Omental fat pad (tissue), 4 donors: ENCODE data around the gene TMPRSS13. TPM values are rescaled to one million over a fixed set of nuclear protein-coding genes. Genes with fewer than 3 reads are reported as not detected.
A peak's percentile ranks its signal among the peaks of the same experiment; 100 is the strongest.

Source experiments
- ATAC-seq: fragments of 150-250 bp; one replicate; pipeline ENCODE4 v1.9.1; 2016; ENCODE audit warnings: mild to moderate bottlenecking, moderate library complexity; ENCODE audit not compliant: low FRiP score
- DNase-seq: peaks from one replicate; pipeline ENCODE4 v3.0.0-alpha.2; 2019; ENCODE audit warnings: low spot score
- total RNA-seq, 4 donors: library from RNA; depleted of rRNA; stranded (reverse); fragments of >200 nt; gene quantifications; one replicate each; pipeline ENCODE4 v1.1.0, GENCODE V29; 2016
- TF ChIP-seq, protein P1 (sequence below), 3 donors: fragments of 450-650 bp; IDR thresholded peaks; one replicate each; pipeline ENCODE4 v1.5.1; 2016 to 2017; ENCODE audit warnings: antibody characterized with exemption in 3 of 3, mild to moderate bottlenecking in 3 of 3, moderate library complexity in 2 of 3

Gene TMPRSS13
- total RNA-seq, 4 donors from 2014 or later, result 0.50 TPM; not detected in 3

DNA sequence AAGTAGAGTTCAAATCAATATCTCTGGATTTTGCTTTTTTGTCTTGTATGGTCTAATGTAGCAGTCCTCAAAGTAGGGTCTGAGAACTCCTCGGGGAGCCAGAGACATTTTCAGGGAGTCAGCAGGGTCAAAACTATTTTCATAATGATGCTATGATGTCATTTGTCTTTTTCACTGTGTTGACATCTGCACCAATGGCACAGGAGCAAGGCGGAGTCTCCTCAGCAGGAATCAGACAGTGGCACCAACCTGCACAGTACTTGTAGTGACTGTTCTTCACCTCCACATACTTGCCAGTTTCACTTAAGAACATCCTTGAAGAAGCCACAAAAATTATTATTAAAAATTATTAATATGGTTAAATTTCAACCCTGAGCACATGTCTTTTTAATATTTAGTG lies 37.8 kb downstream of the TMPRSS13 start:
- no peak for DNase-seq
- TF ChIP-seq, protein P1, sequence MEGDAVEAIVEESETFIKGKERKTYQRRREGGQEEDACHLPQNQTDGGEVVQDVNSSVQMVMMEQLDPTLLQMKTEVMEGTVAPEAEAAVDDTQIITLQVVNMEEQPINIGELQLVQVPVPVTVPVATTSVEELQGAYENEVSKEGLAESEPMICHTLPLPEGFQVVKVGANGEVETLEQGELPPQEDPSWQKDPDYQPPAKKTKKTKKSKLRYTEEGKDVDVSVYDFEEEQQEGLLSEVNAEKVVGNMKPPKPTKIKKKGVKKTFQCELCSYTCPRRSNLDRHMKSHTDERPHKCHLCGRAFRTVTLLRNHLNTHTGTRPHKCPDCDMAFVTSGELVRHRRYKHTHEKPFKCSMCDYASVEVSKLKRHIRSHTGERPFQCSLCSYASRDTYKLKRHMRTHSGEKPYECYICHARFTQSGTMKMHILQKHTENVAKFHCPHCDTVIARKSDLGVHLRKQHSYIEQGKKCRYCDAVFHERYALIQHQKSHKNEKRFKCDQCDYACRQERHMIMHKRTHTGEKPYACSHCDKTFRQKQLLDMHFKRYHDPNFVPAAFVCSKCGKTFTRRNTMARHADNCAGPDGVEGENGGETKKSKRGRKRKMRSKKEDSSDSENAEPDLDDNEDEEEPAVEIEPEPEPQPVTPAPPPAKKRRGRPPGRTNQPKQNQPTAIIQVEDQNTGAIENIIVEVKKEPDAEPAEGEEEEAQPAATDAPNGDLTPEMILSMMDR (IDR thresholded peaks at IDR 0.05), result no peak
- ATAC-seq, result no peak

DNA sequence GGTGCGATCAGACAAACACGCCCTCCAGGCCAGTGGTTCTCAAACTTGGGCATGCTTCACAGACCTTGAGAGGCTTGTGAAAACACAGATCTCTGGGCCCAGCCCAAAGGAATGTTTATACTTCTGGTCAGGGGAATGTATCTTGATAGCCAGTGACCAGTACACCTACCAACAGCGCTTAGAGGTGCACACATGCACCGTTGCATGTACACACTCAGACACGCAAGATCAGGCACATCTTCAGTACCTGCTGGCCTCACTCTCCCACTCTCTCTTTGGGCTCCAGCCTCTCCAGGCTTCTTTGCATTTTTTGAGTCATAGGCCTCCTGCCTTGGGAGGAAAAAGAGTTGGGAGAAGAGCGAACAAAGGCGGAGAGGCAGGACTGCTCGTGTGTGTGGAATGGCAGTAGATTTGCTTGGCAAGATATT lies 41.0 kb downstream of the TMPRSS13 start:
- no peak for DNase-seq
- TF ChIP-seq, protein P1 (IDR thresholded peaks at IDR 0.05), result no peak
- ATAC-seq, result no peak

DNA sequence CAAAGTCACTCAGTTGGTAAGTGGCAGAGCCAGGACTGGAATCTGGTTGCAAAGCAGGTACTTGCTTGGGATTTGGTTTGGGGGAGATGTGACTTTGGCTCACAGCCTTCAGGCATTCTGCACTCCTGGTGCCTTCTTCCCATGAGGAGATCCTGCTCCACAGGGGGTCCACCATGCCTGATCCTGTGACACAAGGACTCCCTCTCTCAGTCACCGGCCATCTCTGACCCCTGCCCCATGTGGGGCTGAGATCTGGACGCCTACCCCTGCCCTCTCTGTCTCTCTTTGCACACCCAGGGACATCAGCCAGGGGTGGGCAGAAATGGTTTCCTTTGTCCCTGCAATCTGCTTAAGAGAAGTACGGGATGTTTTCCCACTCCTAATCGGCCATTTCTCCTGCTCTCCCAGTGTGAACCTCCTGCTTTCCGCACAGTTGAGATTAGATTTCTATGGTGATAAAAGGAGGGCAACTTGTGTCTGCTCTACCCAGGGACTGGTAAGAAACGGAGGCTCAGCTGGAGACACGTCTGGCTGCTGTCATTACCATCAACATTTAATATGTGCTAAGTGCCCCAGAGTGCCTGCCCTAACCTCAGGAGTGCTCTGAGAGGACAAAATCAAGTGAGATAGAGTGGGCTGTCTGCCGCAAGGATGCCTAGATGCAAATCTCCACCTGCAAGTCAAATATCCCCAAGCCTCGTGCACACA lies 41.6 kb downstream of the TMPRSS13 start:
- ATAC-seq, result no peak

DNA sequence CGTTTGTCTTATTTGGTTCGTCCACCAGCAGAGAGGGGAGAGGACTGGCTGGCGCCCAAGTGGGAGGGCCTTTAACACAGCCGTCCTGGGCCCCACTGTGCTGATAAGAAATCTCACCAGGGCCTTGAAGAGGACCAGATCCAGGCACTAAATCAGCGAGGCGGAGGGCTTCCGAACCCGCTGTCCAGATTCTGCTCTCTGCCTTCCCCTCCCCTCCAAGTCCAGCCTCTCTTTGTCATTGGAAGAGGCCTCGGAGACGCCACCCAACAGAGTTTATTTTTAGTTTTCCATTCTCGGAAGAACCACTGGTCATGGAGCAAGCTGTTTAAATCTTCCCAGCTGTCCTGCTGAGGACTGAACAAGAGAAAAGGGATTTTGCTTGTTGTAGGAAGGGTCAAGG lies 43.4 kb downstream of the TMPRSS13 start:
- TF ChIP-seq, protein P1 (IDR thresholded peaks at IDR 0.05), result no peak
- peak; percentile 28 for ATAC-seq
- no peak for DNase-seq

More for the DNA sequence above, 41.6 kb downstream of the TMPRSS13 start:
- TF ChIP-seq, protein P1 (IDR thresholded peaks at IDR 0.05), result no peak
- no peak for DNase-seq

DNA sequence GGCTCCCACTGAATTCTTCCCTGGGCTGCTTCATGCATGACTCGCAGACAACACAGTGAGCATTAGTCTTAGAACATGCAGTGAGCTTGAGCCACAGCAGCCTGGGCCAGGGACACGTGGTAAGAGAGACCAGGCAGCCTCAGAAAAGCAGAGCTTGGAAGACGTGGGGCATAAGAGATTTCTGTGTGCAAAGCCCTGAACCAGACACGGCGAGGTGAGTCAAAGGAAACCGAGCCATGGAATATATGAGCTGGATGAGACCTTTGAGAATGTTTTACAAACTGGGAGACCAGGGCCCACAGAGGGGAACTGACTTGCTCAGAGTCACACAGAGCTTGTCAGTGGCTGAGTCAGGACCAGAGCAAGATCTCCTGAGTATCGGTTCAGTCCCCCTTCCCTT lies 44.2 kb downstream of the TMPRSS13 start:
- ATAC-seq, result peak; percentile 17
- TF ChIP-seq, protein P1 (IDR thresholded peaks at IDR 0.05), result no peak
- no peak for DNase-seq

DNA sequence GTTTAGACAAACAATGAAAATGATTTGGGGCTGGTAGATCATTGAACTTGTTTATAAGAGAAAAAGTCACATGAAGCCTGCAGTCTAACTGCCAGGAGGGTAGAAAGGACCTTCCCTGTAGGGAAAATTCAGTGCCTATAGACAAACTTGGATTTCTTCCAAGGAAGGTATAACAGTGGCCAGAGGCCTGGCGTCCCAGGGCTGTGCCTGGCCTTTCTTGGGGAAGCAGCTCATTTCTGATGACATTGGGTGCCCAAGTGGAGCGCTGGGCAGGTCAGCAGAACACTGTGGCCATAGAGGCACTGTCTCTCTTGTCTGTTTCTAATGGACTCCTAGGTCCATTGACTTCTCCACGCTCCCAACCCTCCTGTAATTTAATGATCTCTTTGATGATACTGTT lies 46.1 kb downstream of the TMPRSS13 start:
- ATAC-seq (no peak), DNase-seq (no peak)
- TF ChIP-seq, protein P1 (IDR thresholded peaks at IDR 0.05), result no peak

DNA sequence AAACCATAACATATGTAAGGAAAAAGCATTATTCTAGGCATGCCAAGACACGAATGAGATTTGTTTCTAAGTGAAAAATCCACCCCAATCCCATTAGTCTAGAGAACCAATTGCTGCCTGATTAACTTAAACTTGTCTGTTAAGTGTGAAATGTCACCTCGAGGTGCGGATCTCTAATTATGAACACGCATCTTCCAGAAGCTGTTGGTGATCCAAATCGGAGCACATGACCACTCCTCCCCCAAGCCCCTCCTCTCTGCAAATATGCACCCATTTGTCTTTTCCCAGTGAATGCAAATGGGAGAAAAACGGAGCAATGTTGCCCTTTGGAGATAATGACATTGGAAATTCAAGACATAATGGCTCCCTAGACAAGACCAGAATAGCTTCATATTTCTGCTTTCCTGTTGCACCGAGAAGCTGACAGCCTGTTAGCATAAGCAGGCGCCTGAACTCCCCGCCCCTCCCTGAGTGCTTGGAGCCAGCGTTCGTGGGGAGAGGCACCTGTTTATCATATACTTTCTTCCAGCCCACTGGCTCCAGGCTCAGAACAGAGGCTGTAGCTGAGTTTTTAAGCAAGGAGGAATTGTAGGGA lies 46.8 kb downstream of the TMPRSS13 start:
- TF ChIP-seq, protein P1 (IDR thresholded peaks at IDR 0.05), result no peak
- ATAC-seq, result no peak
- DNase-seq, result no peak
